ENCODE data around the gene ZNF536. TPM values are rescaled to one million over a fixed set of nuclear protein-coding genes. Genes with fewer than 3 reads are reported as not detected.
"Not testable (repeated sequence)": the region's sequence is repeated elsewhere in the genome, so short reads cannot be mapped to it uniquely, and the experiment has no call there.

Gene ZNF536
- total and polyA plus RNA-seq, 2 of the 13 experiments (the other 11 are each of a cell fraction or from before 2014, with no cell fraction given): not detected

- H3K27me3 ChIP-seq (ENCODE audit: control insufficient read depth in 1 of 2, insufficient read depth in 2 of 2, low read length in 2 of 2): peaks cover 0 to 27% of the 10 kb centered on the region in 2 experiments; a peak in 4 of 5 replicates
- no peak overlapping the region for H3K4me3 ChIP-seq (replicated peaks in 1 of 3; ENCODE audit: insufficient read depth in 1 of 3, low read depth in 2 of 3, low read length in 3 of 3)
- ATAC-seq: no peak
- BruUV-seq (replicated peaks): no TSS peak
- no peaks in the 10 kb centered on the region for H3K36me3 ChIP-seq (replicated peaks in 1 of 2; ENCODE audit: control insufficient read depth in 1 of 2, insufficient read depth in 2 of 2, low read length in 2 of 2)
- H3K4me2 ChIP-seq (ENCODE audit: low read depth, low read length): no peak overlapping the region
- 84% methylated on average over 16 of the region's 29 CpGs for WGBS (ENCODE audit: low lambda C conversion rate)
- H3K9ac ChIP-seq (ENCODE audit: insufficient read depth, low read depth, low read length): no peak overlapping the region
- ChIA-PET POLR2A (no interaction called here), CTCF (ENCODE audit: low intra/inter-chr PET ratio, low total read pairs) (no interaction called here)
- no peaks in the 10 kb centered on the region for H4K20me1 ChIP-seq (ENCODE audit: insufficient read depth, low read length)
- H2AFZ ChIP-seq (ENCODE audit: low read length): no peak overlapping the region
- TF ChIP-seq FOXJ3 (CRISPR knock-in tag; IDR thresholded peaks at IDR 0.05; ENCODE audit: borderline replicate concordance): no peak
- no peak for TF ChIP-seq PRMT3 (CRISPR knock-in tag; IDR thresholded peaks at IDR 0.05; ENCODE audit: borderline replicate concordance, low read depth)
- no peaks in the 10 kb centered on the region for H3K79me2 ChIP-seq (ENCODE audit: insufficient read depth, low read length)
- no peak for DNase-seq (ENCODE audit: low spot score)
- no peak overlapping the region for H3K27ac ChIP-seq (ENCODE audit: extremely low read length, insufficient read depth, low read length)
- intact Hi-C loops (cut with micrococcal nuclease; ENCODE audit: unreplicated experiment) (no loop called here), in situ Hi-C loops (cut with HindIII; ENCODE audit: extremely low pct_ligation_motif_present, low pct_unique_long_range_greater_than_20kb) (no loop called here)
- no peaks in the 10 kb centered on the region for H3K9me3 ChIP-seq (ENCODE audit: low read length)
- H3K4me1 ChIP-seq (ENCODE audit: insufficient read depth, low read length): no peaks in the 10 kb centered on the region
- no peak for FAIRE-seq
These were observed 72.6 kb downstream of the ZNF536 start for GRCh38 chr19:30444686-30445232.

DNA sequence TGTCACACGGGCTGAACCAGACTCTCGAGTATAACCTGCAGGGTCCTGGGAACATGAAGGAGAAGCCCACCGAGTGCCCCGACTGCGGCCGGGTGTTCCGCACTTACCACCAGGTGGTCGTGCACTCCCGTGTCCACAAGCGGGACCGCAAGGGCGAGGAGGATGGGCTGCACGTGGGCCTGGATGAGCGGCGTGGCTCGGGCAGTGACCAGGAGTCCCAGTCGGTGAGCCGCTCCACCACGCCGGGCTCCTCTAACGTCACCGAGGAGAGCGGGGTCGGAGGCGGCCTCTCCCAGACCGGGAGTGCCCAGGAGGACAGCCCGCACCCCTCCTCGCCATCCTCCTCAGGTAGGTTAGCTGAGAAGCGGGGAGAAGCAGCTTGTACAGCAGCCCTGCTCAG is 73.2 kb downstream of the ZNF536 start:
- no peak overlapping the region for H3K4me3 ChIP-seq (replicated peaks in 1 of 3; ENCODE audit: insufficient read depth in 1 of 3, low read depth in 2 of 3, low read length in 3 of 3)
- CTCF ChIA-PET (ENCODE audit: low intra/inter-chr PET ratio, low total read pairs): no interaction called here
- POLR2A ChIA-PET: no interaction called here
- H3K4me2 ChIP-seq (ENCODE audit: low read depth, low read length): no peak overlapping the region
- no peak for FAIRE-seq
- H3K27ac ChIP-seq (ENCODE audit: extremely low read length, insufficient read depth, low read length): no peak overlapping the region
- H3K27me3 ChIP-seq (ENCODE audit: control insufficient read depth in 1 of 2, insufficient read depth in 2 of 2, low read length in 2 of 2): peaks cover 0 to 27% of the 10 kb centered on the region in 2 experiments; a peak in 4 of 5 replicates
- in situ Hi-C loops (cut with HindIII; ENCODE audit: extremely low pct_ligation_motif_present, low pct_unique_long_range_greater_than_20kb) (no loop called here), intact Hi-C loops (cut with micrococcal nuclease; ENCODE audit: unreplicated experiment) (no loop called here)
- no peaks in the 10 kb centered on the region for H3K4me1 ChIP-seq (ENCODE audit: insufficient read depth, low read length)
- no peak; the same call in 2 of the 3 replicates for ATAC-seq
- H4K20me1 ChIP-seq (ENCODE audit: insufficient read depth, low read length): no peaks in the 10 kb centered on the region
- no CpG with 5 or more reads among the region's 29 CpGs for WGBS (ENCODE audit: low lambda C conversion rate)
- no peak for DNase-seq (ENCODE audit: low spot score)
- no peaks in the 10 kb centered on the region for H3K36me3 ChIP-seq (replicated peaks in 1 of 2; ENCODE audit: control insufficient read depth in 1 of 2, insufficient read depth in 2 of 2, low read length in 2 of 2)
- no peak overlapping the region for H2AFZ ChIP-seq (ENCODE audit: low read length)
- BruUV-seq (replicated peaks): no TSS peak
- no peak overlapping the region for H3K9ac ChIP-seq (ENCODE audit: insufficient read depth, low read depth, low read length)
- no peaks in the 10 kb centered on the region for H3K9me3 ChIP-seq (ENCODE audit: low read length)
- TF ChIP-seq ISL2 (CRISPR knock-in tag; IDR thresholded peaks at IDR 0.05) (no peak), PTBP1 (IDR thresholded peaks at IDR 0.05; ENCODE audit: low read depth, low read length, poor library complexity, severe bottlenecking) (no peak), ZNF160 (CRISPR knock-in tag; IDR thresholded peaks at IDR 0.05) (no peak)
- TF ChIP-seq, protein P1, sequence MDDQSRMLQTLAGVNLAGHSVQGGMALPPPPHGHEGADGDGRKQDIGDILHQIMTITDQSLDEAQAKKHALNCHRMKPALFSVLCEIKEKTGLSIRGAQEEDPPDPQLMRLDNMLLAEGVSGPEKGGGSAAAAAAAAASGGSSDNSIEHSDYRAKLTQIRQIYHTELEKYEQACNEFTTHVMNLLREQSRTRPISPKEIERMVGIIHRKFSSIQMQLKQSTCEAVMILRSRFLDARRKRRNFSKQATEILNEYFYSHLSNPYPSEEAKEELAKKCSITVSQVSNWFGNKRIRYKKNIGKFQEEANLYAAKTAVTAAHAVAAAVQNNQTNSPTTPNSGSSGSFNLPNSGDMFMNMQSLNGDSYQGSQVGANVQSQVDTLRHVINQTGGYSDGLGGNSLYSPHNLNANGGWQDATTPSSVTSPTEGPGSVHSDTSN (CRISPR knock-in tag; IDR thresholded peaks at IDR 0.05; ENCODE audit: borderline replicate concordance): no peak
- H3K79me2 ChIP-seq (ENCODE audit: insufficient read depth, low read length): no peaks in the 10 kb centered on the region

DNA sequence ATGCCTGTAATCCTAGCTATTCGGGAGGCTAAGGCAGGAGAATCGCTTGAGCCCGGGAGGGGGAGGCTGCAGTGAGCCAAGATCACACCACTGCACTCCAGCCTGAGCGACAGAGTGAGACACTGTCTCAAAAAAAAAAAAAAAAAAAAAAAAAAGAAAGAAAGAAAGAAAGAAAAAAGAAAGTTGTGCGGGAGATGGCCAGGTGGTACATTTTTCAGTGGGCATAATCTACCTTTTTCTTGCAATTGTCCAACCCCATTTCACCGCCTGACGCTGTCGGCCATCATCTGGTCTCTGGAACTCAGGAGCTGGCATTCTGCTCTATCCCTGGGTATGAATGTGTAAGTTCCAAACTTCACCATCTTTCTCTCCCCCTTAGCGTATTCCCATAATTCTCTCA is 73.9 kb downstream of the ZNF536 start:
- in situ Hi-C loops (cut with HindIII; ENCODE audit: extremely low pct_ligation_motif_present, low pct_unique_long_range_greater_than_20kb); intact Hi-C loops (cut with micrococcal nuclease; ENCODE audit: unreplicated experiment); CTCF ChIA-PET (ENCODE audit: low intra/inter-chr PET ratio, low total read pairs): not testable (repeated sequence)

More for the DNA sequence above, 73.9 kb downstream of the ZNF536 start:
- H3K4me2 ChIP-seq (ENCODE audit: low read depth, low read length); H3K36me3 ChIP-seq (replicated peaks in 1 of 2; ENCODE audit: control insufficient read depth in 1 of 2, insufficient read depth in 2 of 2, low read length in 2 of 2); H3K9me3 ChIP-seq (ENCODE audit: low read length); POLR2A ChIA-PET; ATAC-seq; H3K4me3 ChIP-seq (replicated peaks in 1 of 3; ENCODE audit: insufficient read depth in 1 of 3, low read depth in 2 of 3, low read length in 3 of 3); H3K79me2 ChIP-seq (ENCODE audit: insufficient read depth, low read length); H2AFZ ChIP-seq (ENCODE audit: low read length); H3K4me1 ChIP-seq (ENCODE audit: insufficient read depth, low read length); DNase-seq (ENCODE audit: low spot score); H4K20me1 ChIP-seq (ENCODE audit: insufficient read depth, low read length); FAIRE-seq; H3K27ac ChIP-seq (ENCODE audit: extremely low read length, insufficient read depth, low read length); H3K9ac ChIP-seq (ENCODE audit: insufficient read depth, low read depth, low read length); BruUV-seq (replicated peaks): not testable (repeated sequence)
- WGBS (ENCODE audit: low lambda C conversion rate): 40% methylated on average over 9 of the region's 9 CpGs
- peaks cover 0 to 28% of the 10 kb centered on the region in 2 experiments; a peak in 3 of 5 replicates for H3K27me3 ChIP-seq (ENCODE audit: control insufficient read depth in 1 of 2, insufficient read depth in 2 of 2, low read length in 2 of 2)
